ENCODE results near the gene SLC5A2.

GRCh38 chr16:31466381-31466841 lies 16.5 kb upstream of the SLC5A2 start:
- TF ChIP-seq CTCF (conservative IDR thresholded peaks at IDR 0.05; ENCODE audit: low read length) (no peak), EZH2phosphoT487 (IDR thresholded peaks at IDR 0.05; ENCODE audit: borderline replicate concordance, low read depth, low read length) (no peak)

Measured in OCI-LY7 (cell line).